HepG2 (cell line): ENCODE data around the gene UAP1L1. TPM values are rescaled to one million over a fixed set of nuclear protein-coding genes. Genes with fewer than 3 reads are reported as not detected.

ENCODE experiments used
- AGO1 ChIP-seq: fragments of 200-400 bp; formaldehyde crosslinking; IDR thresholded peaks from 2 replicates; pipeline ENCODE4 v1.6.1; 2017; ENCODE audit warnings: mild to moderate bottlenecking, low read depth, low read length, moderate library complexity; ENCODE audit not compliant: poor library complexity, severe bottlenecking
- ARID5B ChIP-seq: IDR thresholded peaks from 2 replicates; pipeline ENCODE4 v1.4.0; 2020; ENCODE audit warnings: mild to moderate bottlenecking, missing genetic modification reagents
- DPF2 ChIP-seq: sonication (generic); formaldehyde crosslinking; IDR thresholded peaks from 2 replicates; pipeline ENCODE4 v1.4.0; 2020; ENCODE audit warnings: mild to moderate bottlenecking, low read depth, missing genetic modification reagents, borderline replicate concordance
- IKZF4 ChIP-seq: sonication (generic); formaldehyde crosslinking; IDR thresholded peaks from 2 replicates; pipeline ENCODE4 v1.5.1; 2020; ENCODE audit warnings: borderline replicate concordance, mild to moderate bottlenecking, low read depth, missing genetic modification reagents; ENCODE audit errors: not compliant biosample characterization
- NR2F6 ChIP-seq, 2 experiments: IDR thresholded peaks; 2 replicates each; pipeline ENCODE4 v1.6.1; 2016; ENCODE audit warnings: antibody characterized with exemption in 1 of 2, mild to moderate bottlenecking in 1 of 2
- PREB ChIP-seq: sonication (generic); formaldehyde crosslinking; IDR thresholded peaks from 2 replicates; pipeline ENCODE4 v1.4.0; 2020; ENCODE audit warnings: missing genetic modification reagents
- RFXANK ChIP-seq: IDR thresholded peaks from 2 replicates; pipeline ENCODE4 v1.6.1; 2016
- SMARCE1 ChIP-seq: fragments of 450-650 bp; IDR thresholded peaks from 2 replicates; pipeline ENCODE4 v1.6.1; 2017; ENCODE audit warnings: borderline replicate concordance
- SSRP1 ChIP-seq: IDR thresholded peaks from 2 replicates; pipeline ENCODE4 v1.6.1; 2016; ENCODE audit warnings: control low read depth
- TCF12 ChIP-seq, 2 experiments: fragments of 450-650 bp in 1 of 2; sonication (generic) in 1 of 2; formaldehyde crosslinking in 1 of 2; IDR thresholded peaks; 2 replicates each; pipeline versions ENCODE4 v1.6.1 to v1.8.0; 2017 to 2022; ENCODE audit warnings: antibody characterized with exemption in 1 of 2, mild to moderate bottlenecking in 1 of 2, missing genetic modification reagents in 1 of 2, moderate library complexity in 1 of 2
- TFDP1 ChIP-seq: IDR thresholded peaks from 2 replicates; pipeline ENCODE4 v1.6.1; 2016; ENCODE audit warnings: missing compliant biosample characterization, missing genetic modification reagents, borderline replicate concordance
- TFE3 ChIP-seq: IDR thresholded peaks from 2 replicates; pipeline ENCODE4 v1.6.1; 2016
- ZFX ChIP-seq: sonication (generic); formaldehyde crosslinking; IDR thresholded peaks from 2 replicates; pipeline ENCODE4 v1.4.0; 2020; ENCODE audit warnings: mild to moderate bottlenecking, low read depth, missing genetic modification reagents, moderate library complexity
- ZNF276 ChIP-seq: sonication (generic); formaldehyde crosslinking; IDR thresholded peaks from 2 replicates; pipeline ENCODE4 v1.4.0; 2020; ENCODE audit warnings: mild to moderate bottlenecking, low read depth, missing genetic modification reagents
- ZNF414 ChIP-seq: sonication (generic); formaldehyde crosslinking; IDR thresholded peaks from 2 replicates; pipeline ENCODE4 v1.5.0; 2020; ENCODE audit warnings: missing genetic modification reagents
- ZNF776 ChIP-seq: sonication (generic); formaldehyde crosslinking; IDR thresholded peaks from 2 replicates; pipeline ENCODE4 v1.4.0; 2020; ENCODE audit warnings: mild to moderate bottlenecking, missing genetic modification reagents
- polyA plus RNA-seq, 8 experiments: library from polyadenylated mRNA; depleted of rRNA in 3 of 8; stranded (reverse) in 7 of 8; unstranded in 1 of 8; fragments of >200 nt; fragmentation: Illumina TruSeq in 4 of 8; extraction: Trizol in 4 of 8; gene quantifications; 2 replicates each; pipeline versions ENCODE4 v1.2.1 to v1.2.3, GENCODE V29; 2011 to 2016; ENCODE audit warnings: low read depth in 4 of 8, missing spikeins in 1 of 8, mixed read lengths in 1 of 8; ENCODE audit not compliant: insufficient read depth in 1 of 8
- total RNA-seq, 5 experiments: library from RNA; depleted of rRNA; stranded (reverse); fragments of >200 nt; fragmentation: Illumina TruSeq; extraction: Trizol; gene quantifications; 2 replicates each; pipeline ENCODE4 v1.2.3, GENCODE V29; 2016; ENCODE audit warnings: low read depth in 1 of 5

UAP1L1 gene
- total and polyA plus RNA-seq, 2 of the 13 experiments (the other 11 are each of a cell fraction or from before 2014, with no cell fraction given): 5.4 to 6.4 TPM

- TF ChIP-seq ARID5B (CRISPR knock-in tag): no peak
- TF ChIP-seq NR2F6 (IDR thresholded peaks at IDR 0.05): no peak
- TF ChIP-seq NR2F6 (CRISPR knock-in tag; IDR thresholded peaks at IDR 0.05): no peak
- no peak for TF ChIP-seq DPF2 (CRISPR knock-in tag)
- no peak for TF ChIP-seq SSRP1 (CRISPR knock-in tag)
- no peak for TF ChIP-seq PREB
- 0 out of 2 replicates have a peak, but pooled peaks have one; percentile 35 for TF ChIP-seq TFDP1 (CRISPR knock-in tag)
- peak; percentile 14 for TF ChIP-seq AGO1
- TF ChIP-seq IKZF4: peak; percentile 8
- no peak for TF ChIP-seq ZNF776 (CRISPR knock-in tag)
- no peak for TF ChIP-seq RFXANK
- peak; percentile 88 for TF ChIP-seq ZNF276 (CRISPR knock-in tag)
- no peak for TF ChIP-seq TFE3 (CRISPR knock-in tag)
- TF ChIP-seq TCF12 (IDR thresholded peaks at IDR 0.05): no peak
- TF ChIP-seq TCF12 (CRISPR knock-in tag; IDR thresholded peaks at IDR 0.05): peak; percentile 85; the same call in 1 of the 2 replicates
- TF ChIP-seq ZFX (CRISPR knock-in tag): 0 out of 2 replicates have a peak, but pooled peaks have one; percentile 43
- TF ChIP-seq ZNF414 (CRISPR knock-in tag): no peak
- no peak for TF ChIP-seq SMARCE1
These were observed 8.7 kb downstream of the UAP1L1 start (continued) for GRCh38 chr9:137085920-137086530.
